Colonic mucosa (tissue), 4 donors: ENCODE results near the gene CBY1. TPM values are rescaled to one million over a fixed set of nuclear protein-coding genes. Genes with fewer than 3 reads are reported as not detected.
"Not testable (repeated sequence)": the region's sequence is repeated elsewhere in the genome, so short reads cannot be mapped to it uniquely, and the experiment has no call there.

Source experiments
- DNase-seq: peaks from one replicate; pipeline ENCODE4 v3.0.0-alpha.2; 2020
- H3K27ac ChIP-seq: fragments of 200-600 bp; one replicate; pipeline ENCODE4 v1.8.0; 2021
- H3K27me3 ChIP-seq: fragments of 200-600 bp; one replicate; pipeline ENCODE4 v1.8.0; 2021
- H3K36me3 ChIP-seq: fragments of 200-600 bp; one replicate; pipeline ENCODE4 v1.8.0; 2021
- H3K4me1 ChIP-seq: fragments of 200-600 bp; one replicate; pipeline ENCODE4 v1.8.0; 2021; ENCODE audit warnings: mild to moderate bottlenecking
- H3K4me3 ChIP-seq: fragments of 200-600 bp; one replicate; pipeline ENCODE4 v1.8.0; 2021
- H3K9ac ChIP-seq, 2 donors: one replicate each; pipeline ENCODE4 v1.7.0; 2013; ENCODE audit warnings: control low read depth in 2 of 2, low read depth in 2 of 2, low read length in 2 of 2
- H3K9me3 ChIP-seq: fragments of 200-600 bp; one replicate; pipeline ENCODE4 v1.8.0; 2021
- CTCF ChIP-seq: fragments of 200-600 bp; IDR thresholded peaks from one replicate; pipeline ENCODE4 v1.8.0; 2022; ENCODE audit warnings: antibody characterized with exemption, mild to moderate bottlenecking
- intact Hi-C: fragments of 100-400 bp; cut with DNase I; formaldehyde crosslinking; loops from one replicate; pipeline ENCODE4 v1.14.1; 2022
- total RNA-seq, 2 donors: library from RNA; stranded (reverse); fragmentation: NEBNext Ultra II Directional in 1 of 2; extraction: Animal tissue kit (Norgen Biotek cat#: 25700) in 1 of 2; gene quantifications; one replicate each; pipeline ENCODE4 v1.2.1, GENCODE V29; 2021
- donor health status: healthy.
- donor health status: DM: no; HTN: no; CAD: no.
- donor health status: DM: no; HTN: no; CAD: no.

Gene CBY1
- total RNA-seq, 2 donors from 2014 or later, result 27.4 to 38.1 TPM

- no peak overlapping the region for H3K27ac ChIP-seq
- H3K4me1 ChIP-seq, result no peaks in the 10 kb centered on the region
- H3K36me3 ChIP-seq, result no peaks in the 10 kb centered on the region
- intact Hi-C loops, result no loop called here
- no peak for DNase-seq
- H3K4me3 ChIP-seq, result no peak overlapping the region
- H3K27me3 ChIP-seq, result no peaks in the 10 kb centered on the region
- no peak overlapping the region for H3K9ac ChIP-seq
- TF ChIP-seq CTCF, result no peak
- H3K9me3 ChIP-seq, result no peaks in the 10 kb centered on the region
Measured at GRCh38 chr22:38612217-38613006, 44.0 kb upstream of the CBY1 start.

- intact Hi-C loops, result no loop called here
- Histone ChIP-seq H3K27ac (no peak overlapping the region), H3K9me3 (no peaks in the 10 kb centered on the region), H3K4me3 (no peak overlapping the region), H3K36me3 (no peaks in the 10 kb centered on the region), H3K9ac (no peak overlapping the region), H3K4me1 (no peaks in the 10 kb centered on the region), H3K27me3 (no peaks in the 10 kb centered on the region)
- no peak for DNase-seq
- no peak for TF ChIP-seq CTCF
Measured at GRCh38 chr22:38613588-38613987, 42.9 kb upstream of the CBY1 start.

- no peaks in the 10 kb centered on the region for H3K4me1 ChIP-seq
- no peak for TF ChIP-seq CTCF
- H3K9ac ChIP-seq, result no peak overlapping the region
- H3K9me3 ChIP-seq, result no peaks in the 10 kb centered on the region
- H3K27me3 ChIP-seq, result no peaks in the 10 kb centered on the region
- intact Hi-C loops, result no loop called here
- H3K27ac ChIP-seq, result no peak overlapping the region
- no peaks in the 10 kb centered on the region for H3K36me3 ChIP-seq
- DNase-seq, result no peak
- no peak overlapping the region for H3K4me3 ChIP-seq
Measured at GRCh38 chr22:38614332-38615063, 41.9 kb upstream of the CBY1 start.

GRCh38 chr22:38615064-38615405 is 41.4 kb upstream of the CBY1 start:
- H3K36me3 ChIP-seq, H3K9me3 ChIP-seq, DNase-seq, intact Hi-C loops, H3K4me3 ChIP-seq, H3K4me1 ChIP-seq, H3K9ac ChIP-seq, H3K27me3 ChIP-seq, H3K27ac ChIP-seq: not testable (repeated sequence)

- no peak for TF ChIP-seq CTCF
- DNase-seq, result no peak
- intact Hi-C loops, result no loop called here
- no peak overlapping the region for H3K4me3 ChIP-seq
- no peaks in the 10 kb centered on the region for H3K9me3 ChIP-seq
- no peaks in the 10 kb centered on the region for H3K36me3 ChIP-seq
- no peaks in the 10 kb centered on the region for H3K27me3 ChIP-seq
- H3K27ac ChIP-seq, result no peak overlapping the region
- no peak overlapping the region for H3K9ac ChIP-seq
- H3K4me1 ChIP-seq, result no peaks in the 10 kb centered on the region
Measured at GRCh38 chr22:38618258-38618657, 38.2 kb upstream of the CBY1 start.

- Histone ChIP-seq H3K9me3 (no peaks in the 10 kb centered on the region), H3K36me3 (no peaks in the 10 kb centered on the region), H3K27ac (no peak overlapping the region), H3K4me3 (no peak overlapping the region), H3K4me1 (no peaks in the 10 kb centered on the region), H3K9ac (no peak overlapping the region), H3K27me3 (no peaks in the 10 kb centered on the region)
- intact Hi-C loops, result no loop called here
- no peak for TF ChIP-seq CTCF
- DNase-seq, result no peak
Measured at GRCh38 chr22:38618682-38619081, 37.8 kb upstream of the CBY1 start.
